ENCODE results near the gene ZEB2.

DNA sequence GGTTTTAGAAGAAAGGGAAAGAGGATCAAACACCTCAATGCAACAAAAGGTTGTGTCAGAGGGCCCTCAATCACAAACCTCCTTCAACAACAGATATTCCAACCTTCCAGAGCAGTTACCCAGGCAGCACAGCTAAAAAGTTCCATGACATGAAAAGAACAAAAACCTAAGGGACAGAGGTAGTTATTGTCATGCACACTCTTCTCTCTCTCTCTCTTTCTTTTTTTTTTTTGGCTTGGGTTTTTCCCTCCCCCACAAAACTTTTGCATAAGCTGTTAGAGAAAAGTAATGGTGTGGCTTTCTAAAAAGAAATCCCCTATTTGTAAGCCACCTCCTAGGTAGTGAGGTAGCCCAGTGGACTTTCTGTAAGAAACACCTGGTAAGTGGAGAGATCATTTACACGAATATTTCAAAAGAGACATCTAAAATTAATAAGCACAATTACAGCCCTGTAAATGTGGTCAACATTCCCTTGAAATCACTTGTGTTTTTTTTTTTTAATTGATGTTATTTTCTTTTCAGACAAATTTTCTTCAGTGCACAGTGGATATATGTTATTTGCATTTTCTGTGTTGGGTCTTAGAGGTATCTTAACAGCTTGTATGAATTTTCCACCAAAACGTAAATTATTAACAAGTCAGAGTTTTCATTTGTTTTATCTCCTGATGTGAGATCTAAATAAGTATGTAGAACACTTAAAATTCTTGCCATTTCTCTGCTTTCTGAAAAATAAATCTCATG, 48.4 kb downstream of the ZEB2 start:
- TF ChIP-seq, protein P1, sequence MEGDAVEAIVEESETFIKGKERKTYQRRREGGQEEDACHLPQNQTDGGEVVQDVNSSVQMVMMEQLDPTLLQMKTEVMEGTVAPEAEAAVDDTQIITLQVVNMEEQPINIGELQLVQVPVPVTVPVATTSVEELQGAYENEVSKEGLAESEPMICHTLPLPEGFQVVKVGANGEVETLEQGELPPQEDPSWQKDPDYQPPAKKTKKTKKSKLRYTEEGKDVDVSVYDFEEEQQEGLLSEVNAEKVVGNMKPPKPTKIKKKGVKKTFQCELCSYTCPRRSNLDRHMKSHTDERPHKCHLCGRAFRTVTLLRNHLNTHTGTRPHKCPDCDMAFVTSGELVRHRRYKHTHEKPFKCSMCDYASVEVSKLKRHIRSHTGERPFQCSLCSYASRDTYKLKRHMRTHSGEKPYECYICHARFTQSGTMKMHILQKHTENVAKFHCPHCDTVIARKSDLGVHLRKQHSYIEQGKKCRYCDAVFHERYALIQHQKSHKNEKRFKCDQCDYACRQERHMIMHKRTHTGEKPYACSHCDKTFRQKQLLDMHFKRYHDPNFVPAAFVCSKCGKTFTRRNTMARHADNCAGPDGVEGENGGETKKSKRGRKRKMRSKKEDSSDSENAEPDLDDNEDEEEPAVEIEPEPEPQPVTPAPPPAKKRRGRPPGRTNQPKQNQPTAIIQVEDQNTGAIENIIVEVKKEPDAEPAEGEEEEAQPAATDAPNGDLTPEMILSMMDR (IDR thresholded peaks at IDR 0.05), result no peak
- no peak for TF ChIP-seq POLR2A (IDR thresholded peaks at IDR 0.05)
